Karpas-422 (cell line): ENCODE data around the gene ACTN4. TPM values are rescaled to one million over a fixed set of nuclear protein-coding genes. Genes with fewer than 3 reads are reported as not detected.

Source experiments
- DNase-seq: peaks from one replicate; pipeline ENCODE4 v3.0.0-alpha.2; 2015
- H2AFZ ChIP-seq: fragments of 200-600 bp; sonication (generic); 2 replicates; pipeline ENCODE4 v1.6.1; 2014; ENCODE audit warnings: antibody characterized with exemption, low read length, mixed read lengths
- H3K27ac ChIP-seq: fragments of 200-600 bp; sonication (generic); 2 replicates; pipeline ENCODE4 v1.5.1; 2014; ENCODE audit warnings: mild to moderate bottlenecking, low read length, moderate library complexity
- H3K27me3 ChIP-seq: fragments of 200-600 bp; sonication (generic); 2 replicates; pipeline ENCODE4 v1.6.1; 2014; ENCODE audit warnings: low read length, mixed read lengths
- H3K36me3 ChIP-seq: fragments of 200-600 bp; sonication (generic); 2 replicates; pipeline ENCODE4 v1.6.1; 2014; ENCODE audit warnings: low read length, mixed read lengths; ENCODE audit not compliant: insufficient read depth
- H3K4me1 ChIP-seq: fragments of 200-600 bp; sonication (generic); 2 replicates; pipeline ENCODE4 v1.6.1; 2014; ENCODE audit warnings: mild to moderate bottlenecking, low read length, mixed read lengths
- H3K4me2 ChIP-seq: fragments of 200-600 bp; sonication (generic); 2 replicates; pipeline ENCODE4 v1.6.1; 2014; ENCODE audit warnings: low read length, low read depth, mild to moderate bottlenecking; ENCODE audit not compliant: poor library complexity, severe bottlenecking
- H3K4me3 ChIP-seq: fragments of 200-600 bp; sonication (generic); 2 replicates; pipeline ENCODE4 v1.5.1; 2014; ENCODE audit warnings: mild to moderate bottlenecking, antibody characterized with exemption, low read length, mixed read lengths
- H3K79me2 ChIP-seq: fragments of 200-600 bp; sonication (generic); 2 replicates; pipeline ENCODE4 v1.6.1; 2014; ENCODE audit warnings: mild to moderate bottlenecking, low read length, mixed read lengths
- H3K9ac ChIP-seq: fragments of 200-600 bp; sonication (generic); 2 replicates; pipeline ENCODE4 v1.6.0; 2014; ENCODE audit warnings: low read length
- H3K9me2 ChIP-seq: fragments of 200-600 bp; sonication (generic), shearing (Covaris generic); replicated peaks from 2 replicates; pipeline ENCODE4 v1.6.0; 2014; ENCODE audit warnings: mild to moderate bottlenecking, low read length, moderate library complexity; ENCODE audit not compliant: insufficient read depth
- H3K9me3 ChIP-seq: fragments of 300-700, 200-600 bp; sonication (generic); 2 replicates; pipeline ENCODE4 v1.6.1; 2014; ENCODE audit warnings: low read length, mixed read lengths
- H4K20me1 ChIP-seq: fragments of 200-600 bp; sonication (generic); 2 replicates; pipeline ENCODE4 v1.6.1; 2014; ENCODE audit warnings: mild to moderate bottlenecking, antibody characterized with exemption, low read length, low read depth; ENCODE audit not compliant: insufficient read depth
- total RNA-seq: library from RNA; depleted of rRNA; stranded (reverse); fragments of >200 nt; shearing (Covaris generic); gene quantifications from 2 replicates; pipeline ENCODE4 v1.2.3, GENCODE V29; 2014; ENCODE audit warnings: low replicate concordance

Gene ACTN4
- total RNA-seq, 1 experiment from 2014 or later = 54.6 TPM

GRCh38 chr19:38642176-38642575 lies 5.3 kb upstream of the ACTN4 start:
- H3K27me3 ChIP-seq = no peaks in the 10 kb centered on the region
- H2AFZ ChIP-seq = no peak overlapping the region
- H4K20me1 ChIP-seq = no peaks in the 10 kb centered on the region
- H3K9me3 ChIP-seq = no peaks in the 10 kb centered on the region
- no peak overlapping the region for H3K4me3 ChIP-seq
- H3K79me2 ChIP-seq = no peaks in the 10 kb centered on the region
- H3K9me2 ChIP-seq = no peaks in the 10 kb centered on the region
- DNase-seq = no peak
- H3K27ac ChIP-seq = peak overlapping the region; percentile 78
- H3K4me1 ChIP-seq = peaks cover 22% of the 10 kb centered on the region
- no peaks in the 10 kb centered on the region for H3K36me3 ChIP-seq
- peak overlapping the region; percentile 19 for H3K4me2 ChIP-seq
- H3K9ac ChIP-seq = peak overlapping the region; percentile 39; the same call in 1 of the 2 replicates

DNA sequence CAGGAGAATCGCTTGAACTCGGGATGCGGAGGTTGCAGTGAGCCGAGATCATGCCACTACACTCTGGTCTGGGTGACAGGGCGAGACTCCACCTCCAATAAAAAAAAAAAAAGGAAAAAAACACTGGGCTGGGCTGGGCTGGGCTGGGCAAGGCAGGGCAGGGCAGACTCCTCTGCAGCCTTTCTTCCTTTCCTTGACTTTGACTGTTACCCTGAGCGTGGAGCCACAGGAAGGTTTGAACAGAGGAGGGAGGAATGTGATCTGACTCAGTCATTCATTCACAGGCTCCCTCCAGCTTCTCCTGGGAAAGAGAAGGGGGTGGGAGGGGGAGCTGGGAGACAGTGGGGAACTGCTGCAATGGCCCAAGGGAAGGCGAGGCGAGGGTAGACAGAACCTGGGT lies 2.7 kb upstream of the ACTN4 start:
- Histone ChIP-seq H3K9me2 (no peaks in the 10 kb centered on the region), H3K9me3 (no peaks in the 10 kb centered on the region), H3K9ac (no peak overlapping the region), H3K4me3 (no peak overlapping the region), H3K27ac (no peak overlapping the region), H2AFZ (no peak overlapping the region), H3K36me3 (no peaks in the 10 kb centered on the region), H3K4me1 (peaks cover 19% of the 10 kb centered on the region), H3K27me3 (no peaks in the 10 kb centered on the region), H3K79me2 (peaks cover 22% of the 10 kb centered on the region), H3K4me2 (no peak overlapping the region), H4K20me1 (peaks cover 4% of the 10 kb centered on the region; the same call in 1 of the 2 replicates)
- DNase-seq = no peak

GRCh38 chr19:38647966-38648768 lies 718 bp downstream of the ACTN4 start:
- Histone ChIP-seq H3K4me1 (peaks cover 39% of the 10 kb centered on the region), H3K9me2 (no peaks in the 10 kb centered on the region), H3K79me2 (peaks cover 57% of the 10 kb centered on the region), H3K27me3 (no peaks in the 10 kb centered on the region), H3K4me2 (peak overlapping the region; percentile 82), H3K4me3 (peak overlapping the region; percentile 95), H3K36me3 (no peaks in the 10 kb centered on the region), H4K20me1 (peaks cover 12% of the 10 kb centered on the region), H3K27ac (peak overlapping the region; percentile 66), H2AFZ (no peak overlapping the region), H3K9me3 (no peaks in the 10 kb centered on the region), H3K9ac (peak overlapping the region; percentile 92)
- peak; percentile 61 for DNase-seq

DNA sequence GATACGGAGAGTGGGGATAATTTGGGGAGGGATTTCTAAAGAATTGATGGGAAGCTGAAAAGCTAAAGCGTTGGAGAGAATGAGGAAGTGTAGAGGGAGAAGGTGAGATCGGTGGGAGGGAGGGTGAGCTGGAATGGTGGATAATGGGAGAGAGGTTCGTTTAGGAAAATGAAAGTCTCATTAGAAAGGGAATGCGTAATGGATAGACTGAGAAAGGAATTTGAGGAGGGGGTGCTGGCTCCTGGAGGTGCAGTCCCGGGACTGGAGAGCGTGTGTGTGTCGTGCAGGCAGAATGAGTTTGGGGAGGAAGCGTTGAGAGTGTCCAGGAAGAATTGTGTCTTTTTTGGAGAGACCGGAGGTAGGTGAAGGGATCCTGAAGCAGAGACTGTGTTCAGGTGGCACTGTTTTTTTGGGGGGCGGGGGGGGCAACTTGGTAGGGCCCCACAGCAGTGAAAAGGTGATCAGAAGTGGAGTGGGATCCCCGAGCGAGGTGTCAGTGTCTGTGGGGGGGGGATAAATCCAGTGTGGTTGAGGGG lies 1.4 kb downstream of the ACTN4 start:
- Histone ChIP-seq H4K20me1 (peaks cover 12% of the 10 kb centered on the region), H3K36me3 (no peaks in the 10 kb centered on the region), H3K79me2 (peaks cover 63% of the 10 kb centered on the region), H3K27ac (peak overlapping the region; percentile 66), H3K4me2 (peak overlapping the region; percentile 82), H3K9ac (peak overlapping the region; percentile 92), H3K9me3 (no peaks in the 10 kb centered on the region), H3K9me2 (no peaks in the 10 kb centered on the region), H2AFZ (no peak overlapping the region), H3K4me3 (peak overlapping the region; percentile 95), H3K27me3 (no peaks in the 10 kb centered on the region), H3K4me1 (peaks cover 43% of the 10 kb centered on the region)
- DNase-seq = no peak

DNA sequence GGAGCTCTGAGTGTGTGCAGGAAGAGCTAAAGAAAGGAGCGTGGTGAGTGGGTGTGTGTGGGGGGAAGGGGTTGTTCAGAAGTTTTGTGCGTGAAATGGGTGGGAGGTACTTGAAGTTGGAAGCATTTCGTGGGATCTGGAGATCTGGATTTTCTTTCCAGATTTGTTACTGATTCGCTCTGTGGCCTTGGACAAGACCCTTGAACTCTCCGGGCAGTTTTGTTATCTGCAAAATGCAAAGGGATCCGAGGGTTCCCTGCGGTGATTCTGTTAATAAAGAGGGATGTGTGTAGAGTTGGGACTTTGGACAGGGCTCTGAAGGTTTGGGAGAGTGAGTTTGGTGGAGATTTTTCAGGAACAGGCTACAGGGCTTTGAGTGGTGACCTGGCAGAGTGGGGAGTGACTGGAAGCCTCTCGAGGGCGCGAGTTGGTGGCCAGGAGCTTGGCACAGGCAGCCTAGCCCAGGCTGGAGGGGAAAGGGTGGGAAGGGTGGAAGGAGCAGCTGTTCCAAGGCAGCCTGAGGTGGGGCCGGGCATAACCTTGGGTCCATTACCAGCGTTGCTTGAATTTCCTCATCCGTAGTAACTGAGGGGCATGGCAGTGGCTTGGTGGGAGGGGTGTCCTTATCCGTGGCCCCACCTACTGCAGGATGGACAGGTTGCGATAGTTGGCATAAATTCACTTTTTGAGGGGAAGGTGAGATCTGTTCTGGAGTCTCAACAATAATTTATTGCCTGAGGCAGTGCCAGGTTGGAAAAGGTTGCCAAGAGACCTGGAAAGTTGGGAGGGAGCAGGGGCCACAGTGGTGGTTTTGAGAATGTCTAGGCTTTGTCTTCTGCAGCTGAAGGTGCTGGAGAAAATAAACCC lies 2.1 kb downstream of the ACTN4 start:
- H3K36me3 ChIP-seq = no peaks in the 10 kb centered on the region
- no peak overlapping the region for H2AFZ ChIP-seq
- H3K9ac ChIP-seq = peak overlapping the region; percentile 92
- H3K27ac ChIP-seq = peak overlapping the region; percentile 66
- no peaks in the 10 kb centered on the region for H3K27me3 ChIP-seq
- no peaks in the 10 kb centered on the region for H3K9me3 ChIP-seq
- H3K9me2 ChIP-seq = no peaks in the 10 kb centered on the region
- no peak for DNase-seq
- H3K4me2 ChIP-seq = peak overlapping the region; percentile 82
- peak overlapping the region; percentile 95 for H3K4me3 ChIP-seq
- peaks cover 50% of the 10 kb centered on the region for H3K4me1 ChIP-seq
- peaks cover 70% of the 10 kb centered on the region for H3K79me2 ChIP-seq
- peaks cover 12% of the 10 kb centered on the region for H4K20me1 ChIP-seq

GRCh38 chr19:38650172-38650775 lies 2.8 kb downstream of the ACTN4 start:
- Histone ChIP-seq H4K20me1 (peaks cover 12% of the 10 kb centered on the region), H3K27me3 (no peaks in the 10 kb centered on the region), H3K4me3 (peak overlapping the region; percentile 95; the same call in 1 of the 2 replicates), H3K9ac (peak overlapping the region; percentile 92; the same call in 1 of the 2 replicates), H3K4me1 (peaks cover 57% of the 10 kb centered on the region), H2AFZ (no peak overlapping the region), H3K79me2 (peaks cover 78% of the 10 kb centered on the region), H3K4me2 (peak overlapping the region; percentile 82), H3K27ac (no peak overlapping the region), H3K36me3 (no peaks in the 10 kb centered on the region), H3K9me2 (no peaks in the 10 kb centered on the region), H3K9me3 (no peaks in the 10 kb centered on the region)
- DNase-seq = no peak

- Histone ChIP-seq H3K27ac (peak overlapping the region; percentile 2; the same call in 1 of the 2 replicates), H3K36me3 (no peaks in the 10 kb centered on the region), H3K9ac (peak overlapping the region; percentile 0; the same call in 1 of the 2 replicates), H3K27me3 (no peaks in the 10 kb centered on the region), H3K4me2 (peak overlapping the region; percentile 25), H2AFZ (no peak overlapping the region), H3K9me3 (no peaks in the 10 kb centered on the region), H4K20me1 (peaks cover 12% of the 10 kb centered on the region), H3K9me2 (no peaks in the 10 kb centered on the region), H3K4me1 (peaks cover 65% of the 10 kb centered on the region), H3K79me2 (peaks cover 85% of the 10 kb centered on the region), H3K4me3 (no peak overlapping the region)
- no peak for DNase-seq
Observed at GRCh38 chr19:38650911-38651584, 3.6 kb downstream of the ACTN4 start.
